SU-DHL-6 (cell line): ENCODE data around the gene PIGW.

Experiments
- EZH2phosphoT487 ChIP-seq: fragments of 200-600 bp; sonication (generic), shearing (Covaris generic); conservative IDR thresholded peaks from 2 replicates; pipeline ENCODE4 v1.6.1; 2018; ENCODE audit warnings: mild to moderate bottlenecking, antibody characterized with exemption, low read length, moderate library complexity, mixed read lengths
- TF ChIP-seq, protein P1 (sequence below): fragments of 200-600 bp; sonication (generic); IDR thresholded peaks from one replicate; pipeline ENCODE4 v1.5.1; 2017; ENCODE audit warnings: antibody characterized with exemption, mild to moderate bottlenecking, low read length, moderate library complexity; ENCODE audit not compliant: insufficient read depth, poor library complexity, severe bottlenecking

DNA sequence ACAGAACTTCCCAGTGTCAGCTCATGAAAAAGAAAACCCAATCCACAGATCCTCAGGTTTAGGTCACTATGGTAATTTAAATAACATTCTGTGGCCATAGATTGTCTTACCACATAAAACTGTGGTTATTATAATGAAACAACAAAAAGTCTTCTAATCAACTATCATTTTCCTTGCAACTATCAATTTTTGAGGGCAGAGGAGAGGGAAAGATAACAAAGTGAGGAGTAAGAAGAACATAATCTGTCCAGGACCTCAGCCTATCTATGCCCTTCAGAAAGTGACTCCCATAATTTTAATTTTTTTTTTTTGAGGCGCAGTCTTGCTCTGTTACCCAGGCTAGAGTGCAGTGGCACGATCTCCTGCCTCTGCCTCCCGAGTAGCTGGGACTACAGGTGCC is 5.9 kb downstream of the PIGW start:
- TF ChIP-seq, protein P1, sequence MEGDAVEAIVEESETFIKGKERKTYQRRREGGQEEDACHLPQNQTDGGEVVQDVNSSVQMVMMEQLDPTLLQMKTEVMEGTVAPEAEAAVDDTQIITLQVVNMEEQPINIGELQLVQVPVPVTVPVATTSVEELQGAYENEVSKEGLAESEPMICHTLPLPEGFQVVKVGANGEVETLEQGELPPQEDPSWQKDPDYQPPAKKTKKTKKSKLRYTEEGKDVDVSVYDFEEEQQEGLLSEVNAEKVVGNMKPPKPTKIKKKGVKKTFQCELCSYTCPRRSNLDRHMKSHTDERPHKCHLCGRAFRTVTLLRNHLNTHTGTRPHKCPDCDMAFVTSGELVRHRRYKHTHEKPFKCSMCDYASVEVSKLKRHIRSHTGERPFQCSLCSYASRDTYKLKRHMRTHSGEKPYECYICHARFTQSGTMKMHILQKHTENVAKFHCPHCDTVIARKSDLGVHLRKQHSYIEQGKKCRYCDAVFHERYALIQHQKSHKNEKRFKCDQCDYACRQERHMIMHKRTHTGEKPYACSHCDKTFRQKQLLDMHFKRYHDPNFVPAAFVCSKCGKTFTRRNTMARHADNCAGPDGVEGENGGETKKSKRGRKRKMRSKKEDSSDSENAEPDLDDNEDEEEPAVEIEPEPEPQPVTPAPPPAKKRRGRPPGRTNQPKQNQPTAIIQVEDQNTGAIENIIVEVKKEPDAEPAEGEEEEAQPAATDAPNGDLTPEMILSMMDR = no peak
- TF ChIP-seq EZH2phosphoT487 = no peak
